GM21619 (cell line): Measurements from ENCODE around the gene MMP2.

Experiments
- ATAC-seq: cut with Tn5 transposase; IDR thresholded peaks from one replicate; pipeline ENCODE4 v1.9.1; 2021; ENCODE audit not compliant: unreplicated experiment

Gene MMP2

GRCh38 chr16:55510185-55510805 is 31.3 kb downstream of the MMP2 start:
- ATAC-seq, result no peak

- no peak for ATAC-seq
These were observed 33.9 kb downstream of the MMP2 start for GRCh38 chr16:55512941-55513340.

GRCh38 chr16:55513616-55514015 is 34.6 kb downstream of the MMP2 start:
- no peak for ATAC-seq

GRCh38 chr16:55515111-55515510 is 36.1 kb downstream of the MMP2 start:
- ATAC-seq, result no peak

- ATAC-seq, result no peak
These were observed 42.8 kb downstream of the MMP2 start for GRCh38 chr16:55521792-55522191.

DNA sequence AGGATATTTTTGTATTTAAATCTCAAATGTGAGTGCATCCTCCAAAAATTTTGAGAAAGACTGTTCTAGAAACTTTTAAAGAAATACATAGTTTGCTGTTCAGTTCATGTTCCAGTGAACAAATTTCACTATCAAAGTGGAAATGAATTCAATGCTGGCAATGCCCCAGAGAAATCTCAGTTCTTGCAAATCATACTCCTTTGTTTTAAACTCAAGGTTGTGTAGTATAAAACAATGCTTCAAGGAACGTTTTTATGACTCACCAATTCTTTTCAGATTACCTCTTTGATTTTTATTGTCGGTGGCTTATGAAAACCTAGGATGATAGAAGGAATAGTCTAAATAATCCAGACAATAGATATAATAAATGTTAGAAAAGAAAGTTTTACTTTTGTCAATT is 47.4 kb downstream of the MMP2 start:
- no peak for ATAC-seq

DNA sequence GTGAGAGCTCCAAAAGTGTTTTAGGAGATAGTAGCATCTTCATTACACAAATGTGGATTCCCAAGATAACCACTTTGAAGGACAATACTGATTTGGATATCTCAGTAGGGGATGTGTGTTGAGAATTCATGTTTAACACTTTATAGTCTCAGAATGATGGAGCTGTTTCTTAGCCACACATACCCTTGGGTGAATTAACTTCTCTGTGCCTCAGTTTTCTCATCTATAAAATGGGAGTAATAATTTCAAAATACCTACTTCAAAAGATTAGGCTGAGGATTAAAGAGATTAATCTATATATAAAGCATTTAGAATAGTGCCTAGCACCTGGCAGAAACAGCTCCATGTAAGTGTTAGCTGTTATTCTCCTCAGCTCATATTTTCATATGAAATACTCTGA is 48.9 kb downstream of the MMP2 start:
- ATAC-seq, result no peak

DNA sequence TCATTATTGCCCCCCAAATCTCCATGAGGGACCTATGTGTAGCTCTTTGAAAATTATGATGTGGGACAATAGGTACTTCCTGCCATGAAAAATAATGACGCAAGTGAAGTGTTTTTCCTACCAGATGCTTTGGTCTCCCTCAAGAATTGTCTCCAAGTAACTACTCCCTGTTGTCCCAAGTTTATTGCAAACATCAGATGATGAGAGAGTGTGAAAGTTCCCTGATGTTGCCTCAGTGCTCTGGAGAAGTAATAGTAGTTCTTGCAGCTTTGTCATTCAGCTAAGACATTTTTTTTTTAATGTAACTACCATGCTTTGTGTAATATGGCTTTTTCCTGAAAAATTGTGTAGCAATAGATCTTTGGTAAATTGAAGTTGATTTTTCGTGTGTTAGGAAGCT is 50.0 kb downstream of the MMP2 start:
- no peak for ATAC-seq

DNA sequence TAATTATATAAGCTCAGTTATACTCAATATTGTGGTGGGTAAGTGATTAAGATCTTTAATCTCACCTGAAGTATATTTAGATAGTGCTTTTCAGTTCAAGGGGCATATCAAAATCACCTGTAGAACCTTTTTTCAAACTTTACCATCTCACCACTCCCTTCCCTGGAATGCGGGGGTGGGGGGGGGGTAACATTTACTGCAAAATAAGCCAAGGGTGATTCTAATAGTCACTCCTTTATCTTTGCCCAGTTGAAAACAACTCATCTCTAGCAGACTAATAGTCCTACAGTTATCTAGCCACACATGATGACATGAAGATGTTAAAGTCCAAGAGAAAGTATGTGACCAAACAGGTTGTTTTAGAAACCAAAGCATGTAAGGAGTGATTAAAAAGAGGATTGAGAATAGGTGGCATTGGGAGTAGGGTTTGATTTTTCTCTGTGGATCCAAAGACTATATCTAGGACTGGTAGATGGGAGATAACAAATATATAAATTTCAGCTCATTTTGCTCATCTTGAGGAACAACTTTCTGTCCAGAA is 51.4 kb downstream of the MMP2 start:
- ATAC-seq, result no peak

DNA sequence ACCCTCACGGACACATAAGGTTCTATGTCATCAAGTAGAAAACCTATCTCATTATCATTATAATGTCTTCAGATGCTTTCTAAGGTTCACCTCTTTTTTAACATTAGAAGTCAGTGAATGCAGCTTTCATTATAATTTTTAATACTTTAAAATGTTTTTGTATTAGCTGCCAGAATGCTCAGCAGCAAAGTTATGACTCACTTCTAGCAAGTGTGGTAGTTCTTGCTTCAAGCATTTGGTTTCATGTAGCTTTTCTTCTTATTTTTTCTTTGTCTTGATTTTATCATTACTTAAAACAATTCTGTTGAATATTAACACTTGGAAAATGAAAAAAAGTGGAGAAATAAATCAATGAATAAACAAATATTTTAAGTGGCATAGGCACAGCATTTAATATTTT is 53.2 kb downstream of the MMP2 start:
- no peak for ATAC-seq

- no peak for ATAC-seq
These were observed 55.8 kb downstream of the MMP2 start for GRCh38 chr16:55534756-55535155.

DNA sequence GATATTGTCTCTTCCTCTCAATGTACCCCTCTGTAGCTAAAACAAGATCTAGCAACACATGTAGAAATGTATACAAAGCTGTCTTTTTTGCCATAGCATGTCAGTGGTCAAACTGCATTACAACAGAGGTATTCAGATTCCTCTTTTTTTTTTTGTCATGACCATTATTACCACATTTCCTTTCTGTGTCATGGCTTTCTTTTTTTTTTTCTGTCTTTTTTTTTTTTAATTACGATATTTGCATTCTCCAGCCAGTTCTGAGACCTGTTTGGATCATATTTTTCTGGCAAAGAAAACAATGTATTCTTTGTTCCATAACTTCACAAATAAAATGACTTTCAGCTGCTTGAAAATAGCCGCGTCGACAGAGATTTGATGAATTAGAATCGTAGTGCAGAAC is 60.1 kb downstream of the MMP2 start:
- ATAC-seq, result no peak

DNA sequence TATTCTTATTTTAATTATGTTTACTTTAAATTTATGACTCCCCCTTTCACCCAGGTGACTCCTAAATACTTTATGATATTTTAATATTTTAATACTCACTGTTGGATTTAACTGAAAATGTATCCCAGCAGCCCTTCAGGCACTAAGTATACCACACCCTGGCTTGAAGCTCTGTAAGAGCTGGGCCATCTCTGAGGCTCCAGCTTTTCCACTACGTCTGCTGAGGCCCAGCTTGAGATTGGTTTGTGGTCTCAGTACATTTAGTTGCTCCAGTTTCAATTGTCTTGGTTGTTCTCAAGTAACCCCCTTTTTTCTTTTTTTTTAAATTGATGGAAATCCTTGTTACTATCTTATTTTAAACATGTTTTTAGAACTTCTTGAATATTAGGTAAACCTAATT is 60.5 kb downstream of the MMP2 start:
- no peak for ATAC-seq

DNA sequence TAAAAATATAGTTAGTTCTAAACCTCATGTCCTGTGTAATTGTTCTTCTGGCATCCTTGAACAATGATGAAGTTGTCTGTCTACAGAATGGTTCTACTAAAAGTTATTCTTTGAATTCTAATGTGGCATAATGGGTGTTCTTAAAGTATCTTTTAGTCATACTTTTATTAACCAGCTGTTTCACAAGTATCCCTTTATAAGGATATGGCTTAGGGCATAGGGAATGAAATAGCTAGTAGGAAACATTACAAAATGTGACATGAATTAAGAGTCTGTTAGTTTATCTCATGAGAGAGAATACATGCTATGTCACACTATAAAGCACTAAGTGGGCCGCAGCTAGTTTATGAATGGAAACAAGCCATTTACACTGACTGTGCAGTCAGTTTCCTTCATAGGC is 61.2 kb downstream of the MMP2 start:
- ATAC-seq, result no peak

DNA sequence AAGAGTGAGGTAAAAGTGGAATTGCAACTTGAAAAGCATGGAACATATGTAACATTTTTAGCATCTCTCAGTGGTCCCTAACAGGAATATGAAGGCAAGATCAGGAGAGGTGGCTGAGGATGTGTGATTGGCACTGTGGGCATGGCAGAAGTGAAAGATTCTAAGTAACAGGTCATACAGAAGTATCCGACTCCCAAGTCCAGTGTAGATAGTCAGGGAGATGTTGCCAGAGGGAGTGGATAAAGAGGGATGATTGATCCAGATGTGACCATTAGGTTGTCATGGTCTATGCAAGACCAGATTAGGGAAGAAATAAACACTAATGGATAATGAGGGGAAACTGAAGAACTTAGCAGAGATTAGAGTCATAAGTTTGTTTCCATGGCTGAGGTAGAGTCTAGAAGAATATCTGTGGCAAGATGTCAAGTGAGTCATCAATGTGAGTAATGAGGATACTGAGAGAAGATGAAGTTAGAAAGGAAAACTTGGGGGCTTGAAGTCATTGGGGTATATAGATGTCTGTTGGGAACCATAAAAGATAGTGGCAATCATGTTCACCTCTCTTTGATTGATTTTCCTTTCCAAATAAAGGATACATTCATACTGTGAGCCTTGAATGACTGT is 63.6 kb downstream of the MMP2 start:
- ATAC-seq, result no peak

- ATAC-seq, result no peak
These were observed 64.5 kb downstream of the MMP2 start for GRCh38 chr16:55543472-55543871.

DNA sequence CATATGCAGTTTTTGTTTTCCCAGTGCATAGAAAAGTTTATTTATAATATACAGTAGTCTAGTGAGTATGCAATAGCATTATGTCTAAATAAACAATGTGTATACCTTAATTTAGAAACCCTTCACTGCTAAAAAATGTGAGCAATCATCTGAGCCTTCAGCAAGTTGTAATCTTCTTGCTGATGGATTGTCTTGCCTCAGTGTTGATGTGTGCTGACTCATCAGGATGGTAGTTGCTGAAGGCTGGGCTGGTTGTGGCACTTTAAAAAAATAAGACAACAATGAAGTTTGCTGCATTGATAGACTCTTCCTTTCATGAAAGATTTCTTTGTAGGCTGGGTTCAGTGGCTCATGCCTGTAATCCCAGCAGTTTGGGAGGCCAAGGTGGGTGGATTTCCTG is 73.6 kb downstream of the MMP2 start:
- no peak for ATAC-seq

DNA sequence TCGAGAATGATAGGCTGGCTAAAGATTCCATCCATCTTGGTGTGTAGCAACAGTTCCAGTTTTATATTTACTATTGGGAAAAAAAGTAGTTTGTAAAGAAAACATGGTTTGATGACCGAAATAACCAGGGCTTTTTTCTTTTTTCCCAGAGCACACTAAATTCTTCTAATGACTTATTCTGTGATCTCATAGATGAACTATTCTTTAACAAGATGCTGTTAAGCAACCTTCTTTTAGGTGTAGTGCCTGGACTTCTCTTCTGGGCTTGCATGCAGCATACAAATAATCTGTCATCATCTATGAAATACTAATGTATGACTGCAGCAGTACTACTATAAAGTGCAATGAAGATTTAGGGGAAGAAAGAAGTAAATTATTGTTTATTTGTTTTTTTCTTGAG is 76.4 kb downstream of the MMP2 start:
- ATAC-seq, result no peak
